RWPE2 (cell line): ENCODE results near the gene DDI2.

ENCODE experiments used
- ATAC-seq: fragments of 200-7000 bp; cut with Tn5 transposase; 3 replicates; pipeline ENCODE4 v1.9.1; 2021; ENCODE audit warnings: low read depth
- DNase-seq: peaks from one replicate; pipeline ENCODE4 v3.0.0-alpha.2; 2020; ENCODE audit warnings: low spot score
- H3K27ac ChIP-seq: fragments of 450-650 bp; 2 replicates; pipeline ENCODE4 v1.5.1; 2017; ENCODE audit warnings: mild to moderate bottlenecking; ENCODE audit not compliant: poor library complexity, severe bottlenecking
- H3K27me3 ChIP-seq: fragments of 250-450 bp; sonication (Bioruptor Pico); 2 replicates; pipeline ENCODE4 v1.5.1; 2021; ENCODE audit warnings: mild to moderate bottlenecking, moderate library complexity; ENCODE audit not compliant: insufficient read depth, poor library complexity, severe bottlenecking
- H3K36me3 ChIP-seq: fragments of 250-450 bp; sonication (Bioruptor Pico); 2 replicates; pipeline ENCODE4 v1.5.1; 2020; ENCODE audit warnings: low read depth, mild to moderate bottlenecking, moderate library complexity
- H3K4me1 ChIP-seq: fragments of 250-450 bp; sonication (Bioruptor Pico); 2 replicates; pipeline ENCODE4 v1.5.1; 2021; ENCODE audit warnings: mild to moderate bottlenecking, moderate library complexity; ENCODE audit not compliant: insufficient read depth, poor library complexity, severe bottlenecking
- H3K4me3 ChIP-seq: fragments of 250-450 bp; sonication (Bioruptor Pico); 2 replicates; pipeline ENCODE4 v1.5.1; 2021; ENCODE audit warnings: mild to moderate bottlenecking, moderate library complexity; ENCODE audit not compliant: severe bottlenecking
- H3K9me3 ChIP-seq: fragments of 250-450 bp; sonication (Bioruptor Pico); 2 replicates; pipeline ENCODE4 v1.5.1; 2021; ENCODE audit warnings: mild to moderate bottlenecking, moderate library complexity; ENCODE audit not compliant: severe bottlenecking
- CTCF ChIP-seq: fragments of 450-650 bp; IDR thresholded peaks from one replicate; pipeline ENCODE4 v1.5.1; 2017; ENCODE audit warnings: mild to moderate bottlenecking, moderate library complexity; ENCODE audit not compliant: poor library complexity, severe bottlenecking

DDI2 gene

GRCh38 chr1:15674386-15675159 is 57.3 kb downstream of the DDI2 start:
- no peaks in the 10 kb centered on the region for H3K27me3 ChIP-seq
- DNase-seq (no peak), ATAC-seq (no peak)
- peaks cover 16% of the 10 kb centered on the region for H3K4me1 ChIP-seq
- TF ChIP-seq CTCF, result no peak
- H3K27ac ChIP-seq, result no peak overlapping the region
- no peaks in the 10 kb centered on the region for H3K9me3 ChIP-seq
- H3K4me3 ChIP-seq, result no peak overlapping the region
- H3K36me3 ChIP-seq, result no peaks in the 10 kb centered on the region

GRCh38 chr1:15676010-15676409 is 58.8 kb downstream of the DDI2 start:
- no peak for ATAC-seq
- Histone ChIP-seq H3K27ac (no peak overlapping the region), H3K9me3 (no peaks in the 10 kb centered on the region), H3K4me3 (no peak overlapping the region), H3K27me3 (no peaks in the 10 kb centered on the region), H3K4me1 (peaks cover 29% of the 10 kb centered on the region), H3K36me3 (no peaks in the 10 kb centered on the region)
- no peak for TF ChIP-seq CTCF
- no peak for DNase-seq

GRCh38 chr1:15676688-15677661 is 59.7 kb downstream of the DDI2 start:
- no peak for TF ChIP-seq CTCF
- Histone ChIP-seq H3K4me3 (no peak overlapping the region), H3K36me3 (no peaks in the 10 kb centered on the region), H3K9me3 (no peaks in the 10 kb centered on the region), H3K27me3 (no peaks in the 10 kb centered on the region), H3K27ac (peak overlapping the region; percentile 87), H3K4me1 (peaks cover 39% of the 10 kb centered on the region)
- DNase-seq (no peak), ATAC-seq (no peak)

GRCh38 chr1:15678578-15678977 is 61.3 kb downstream of the DDI2 start:
- ATAC-seq (peak; percentile 73), DNase-seq (peak; percentile 74)
- no peaks in the 10 kb centered on the region for H3K36me3 ChIP-seq
- no peaks in the 10 kb centered on the region for H3K27me3 ChIP-seq
- peak overlapping the region; percentile 87 for H3K27ac ChIP-seq
- TF ChIP-seq CTCF, result no peak
- no peak overlapping the region for H3K4me3 ChIP-seq
- peaks cover 39% of the 10 kb centered on the region for H3K4me1 ChIP-seq
- H3K9me3 ChIP-seq, result no peaks in the 10 kb centered on the region
